Upper lobe of left lung (tissue), 4 donors: ENCODE measurements around the gene SMIM23.

Source experiments
- CTCF ChIP-seq, 6 experiments: fragments of 450-650 bp in 4 of 6; fragments of 200-600 bp in 2 of 6; sonication (generic) in 2 of 6; IDR thresholded peaks; one replicate each; pipeline ENCODE4 v1.5.1; 2016 to 2019; ENCODE audit warnings: antibody characterized with exemption in 6 of 6
- POLR2A ChIP-seq, 4 donors: fragments of 450-650 bp; IDR thresholded peaks; one replicate each; pipeline ENCODE4 v1.5.1; 2016 to 2017; ENCODE audit warnings: antibody characterized with exemption in 4 of 4, mild to moderate bottlenecking in 2 of 4
- POLR2AphosphoS5 ChIP-seq, 2 donors: sonication (generic); formaldehyde crosslinking; IDR thresholded peaks; one replicate each; pipeline ENCODE4 v1.5.1; 2017; ENCODE audit warnings: antibody characterized with exemption in 2 of 2

- no peak for TF ChIP-seq POLR2A (IDR thresholded peaks at IDR 0.05)
- TF ChIP-seq CTCF (IDR thresholded peaks at IDR 0.05), result no peak
- TF ChIP-seq POLR2AphosphoS5 (IDR thresholded peaks at IDR 0.05), result no peak
Measured at GRCh38 chr5:171736976-171737891, 48.4 kb upstream of the SMIM23 start.
